ENCODE data around the gene MTHFD2L. TPM values are rescaled to one million over a fixed set of nuclear protein-coding genes. Genes with fewer than 3 reads are reported as not detected.

MTHFD2L gene
- total RNA-seq, 2 donors from 2014 or later, result 5.8 to 26.9 TPM

DNA sequence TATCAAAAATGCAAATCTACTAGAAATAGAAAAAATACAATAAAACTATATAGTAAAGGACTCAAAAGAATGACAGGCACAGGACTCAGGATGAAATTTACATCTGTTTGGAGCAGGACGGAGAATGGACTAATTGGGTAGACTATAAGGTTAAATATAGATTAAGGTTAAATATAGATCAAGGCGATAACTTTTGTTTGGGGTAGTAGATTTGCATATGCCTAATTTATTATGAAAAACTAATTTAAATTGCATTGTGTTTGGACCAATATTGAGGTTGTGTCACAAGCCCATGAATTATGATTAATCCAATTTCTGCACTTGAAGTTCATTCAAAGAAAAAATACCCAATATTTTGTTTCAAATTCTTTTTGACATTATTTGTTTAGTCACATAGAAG is 31.0 kb downstream of the MTHFD2L start:
- DNase-seq (ENCODE audit: low spot score), result no peak
- Histone ChIP-seq H3K4me1 (ENCODE audit: control insufficient read depth in 1 of 2, low read depth in 2 of 2) (no peaks in the 10 kb centered on the region), H3K36me3 (no peaks in the 10 kb centered on the region), H3K27ac (no peak overlapping the region), H3K4me3 (no peak overlapping the region), H3K9me3 (no peaks in the 10 kb centered on the region), H3K27me3 (replicated peaks; ENCODE audit: insufficient read depth) (no peaks in the 10 kb centered on the region)
- TF ChIP-seq, protein P1, sequence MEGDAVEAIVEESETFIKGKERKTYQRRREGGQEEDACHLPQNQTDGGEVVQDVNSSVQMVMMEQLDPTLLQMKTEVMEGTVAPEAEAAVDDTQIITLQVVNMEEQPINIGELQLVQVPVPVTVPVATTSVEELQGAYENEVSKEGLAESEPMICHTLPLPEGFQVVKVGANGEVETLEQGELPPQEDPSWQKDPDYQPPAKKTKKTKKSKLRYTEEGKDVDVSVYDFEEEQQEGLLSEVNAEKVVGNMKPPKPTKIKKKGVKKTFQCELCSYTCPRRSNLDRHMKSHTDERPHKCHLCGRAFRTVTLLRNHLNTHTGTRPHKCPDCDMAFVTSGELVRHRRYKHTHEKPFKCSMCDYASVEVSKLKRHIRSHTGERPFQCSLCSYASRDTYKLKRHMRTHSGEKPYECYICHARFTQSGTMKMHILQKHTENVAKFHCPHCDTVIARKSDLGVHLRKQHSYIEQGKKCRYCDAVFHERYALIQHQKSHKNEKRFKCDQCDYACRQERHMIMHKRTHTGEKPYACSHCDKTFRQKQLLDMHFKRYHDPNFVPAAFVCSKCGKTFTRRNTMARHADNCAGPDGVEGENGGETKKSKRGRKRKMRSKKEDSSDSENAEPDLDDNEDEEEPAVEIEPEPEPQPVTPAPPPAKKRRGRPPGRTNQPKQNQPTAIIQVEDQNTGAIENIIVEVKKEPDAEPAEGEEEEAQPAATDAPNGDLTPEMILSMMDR (IDR thresholded peaks at IDR 0.05), result no peak
- ATAC-seq (ENCODE audit: insufficient number of reproducible peaks, low FRiP score, low read depth), result no peak

DNA sequence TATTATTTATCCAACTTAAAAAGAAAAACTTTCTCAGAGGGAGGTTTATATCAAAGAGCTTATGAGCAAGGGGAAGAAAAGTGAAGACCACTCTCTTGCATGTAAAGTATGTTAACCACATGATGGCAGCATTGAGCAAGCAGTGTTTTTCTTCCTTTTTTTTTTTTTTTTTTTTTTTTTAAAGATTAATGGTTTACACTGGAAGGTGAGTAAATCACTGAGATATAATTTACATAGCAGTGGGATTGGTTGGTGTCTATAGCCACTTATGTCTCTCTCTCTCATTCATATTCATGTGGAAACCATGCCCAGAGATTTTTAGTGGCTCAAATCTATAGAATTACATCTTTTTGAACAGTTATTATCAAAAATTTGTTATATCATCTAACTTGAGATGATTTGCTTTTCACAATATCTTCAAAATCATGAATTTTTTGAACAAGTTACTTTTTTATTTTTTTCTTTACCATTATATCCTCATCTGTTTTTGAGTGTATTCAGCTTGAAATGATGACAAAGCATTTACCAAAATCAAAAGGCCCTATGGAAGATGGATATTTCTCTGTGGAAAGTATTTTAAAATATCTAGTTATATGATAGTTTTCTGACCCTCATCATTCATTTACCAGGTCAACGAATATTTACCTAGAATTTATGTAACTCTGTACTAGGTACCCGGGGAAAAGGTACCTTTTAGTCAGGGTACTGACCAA is 31.6 kb downstream of the MTHFD2L start:
- TF ChIP-seq, protein P1 (IDR thresholded peaks at IDR 0.05), result peak; percentile 51
- H3K4me1 ChIP-seq (ENCODE audit: control insufficient read depth in 1 of 2, low read depth in 2 of 2), result no peaks in the 10 kb centered on the region
- H3K4me3 ChIP-seq, result no peak overlapping the region
- H3K36me3 ChIP-seq, result no peaks in the 10 kb centered on the region
- ATAC-seq (ENCODE audit: insufficient number of reproducible peaks, low FRiP score, low read depth) (no peak), DNase-seq (ENCODE audit: low spot score) (no peak)
- H3K27me3 ChIP-seq (replicated peaks; ENCODE audit: insufficient read depth), result no peaks in the 10 kb centered on the region
- H3K27ac ChIP-seq, result no peak overlapping the region
- no peaks in the 10 kb centered on the region for H3K9me3 ChIP-seq

DNA sequence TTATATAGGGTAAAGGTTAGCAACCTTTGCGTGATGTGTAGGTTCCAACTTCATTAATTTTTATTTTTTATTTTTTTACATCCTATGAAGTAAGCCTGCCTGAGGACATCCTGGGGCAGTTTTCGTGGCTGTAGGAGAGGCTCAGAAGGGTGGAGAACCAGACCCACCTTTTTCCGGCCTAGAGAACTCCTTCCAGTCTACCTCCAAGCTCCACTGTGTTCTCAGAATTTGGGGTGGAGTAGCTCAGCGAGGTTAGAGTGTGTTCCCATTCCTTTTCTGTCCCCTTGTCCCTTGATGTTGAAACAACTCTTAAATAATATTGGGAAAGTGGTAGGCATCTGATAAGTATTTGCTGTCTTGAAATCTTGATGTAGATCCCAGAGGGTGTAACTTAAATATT is 32.4 kb downstream of the MTHFD2L start:
- no peak overlapping the region for H3K4me3 ChIP-seq
- no peak for ATAC-seq (ENCODE audit: insufficient number of reproducible peaks, low FRiP score, low read depth)

DNA sequence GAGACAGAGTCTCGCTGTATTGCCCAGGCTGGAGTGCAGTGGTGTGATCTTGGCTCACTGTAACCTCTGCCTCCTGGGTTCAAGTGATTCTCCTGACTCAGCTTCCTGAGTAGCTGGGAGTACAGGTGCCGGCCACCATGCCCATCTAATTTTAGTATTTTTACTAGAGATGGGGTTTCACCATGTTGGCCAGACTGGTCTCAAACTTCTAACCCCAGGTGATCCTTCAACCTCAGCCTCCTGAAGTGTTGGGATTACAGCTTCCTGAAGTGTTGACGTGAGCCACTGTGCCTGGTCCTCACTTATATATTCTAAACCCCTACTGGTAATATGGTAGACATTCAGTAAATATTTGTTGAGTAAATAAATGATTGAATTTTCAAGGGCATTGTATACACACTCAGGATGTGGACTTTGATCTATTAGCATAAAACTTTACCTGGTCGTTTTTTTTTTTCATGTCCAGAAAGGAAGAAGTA is 33.0 kb downstream of the MTHFD2L start:
- TF ChIP-seq, protein P1 (IDR thresholded peaks at IDR 0.05), result no peak
- Histone ChIP-seq H3K4me1 (ENCODE audit: control insufficient read depth in 1 of 2, low read depth in 2 of 2) (no peaks in the 10 kb centered on the region), H3K9me3 (no peaks in the 10 kb centered on the region), H3K36me3 (no peaks in the 10 kb centered on the region), H3K27ac (no peak overlapping the region), H3K4me3 (no peak overlapping the region), H3K27me3 (replicated peaks; ENCODE audit: insufficient read depth) (no peaks in the 10 kb centered on the region)
- DNase-seq (ENCODE audit: low spot score) (no peak), ATAC-seq (ENCODE audit: insufficient number of reproducible peaks, low FRiP score, low read depth) (no peak)

More for the DNA sequence above, 32.4 kb downstream of the MTHFD2L start:
- H3K36me3 ChIP-seq, result no peaks in the 10 kb centered on the region
- TF ChIP-seq, protein P1 (IDR thresholded peaks at IDR 0.05), result no peak
- no peaks in the 10 kb centered on the region for H3K9me3 ChIP-seq
- no peaks in the 10 kb centered on the region for H3K27me3 ChIP-seq (replicated peaks; ENCODE audit: insufficient read depth)
- DNase-seq (ENCODE audit: low spot score), result no peak
- no peak overlapping the region for H3K27ac ChIP-seq
- no peaks in the 10 kb centered on the region for H3K4me1 ChIP-seq (ENCODE audit: control insufficient read depth in 1 of 2, low read depth in 2 of 2)

DNA sequence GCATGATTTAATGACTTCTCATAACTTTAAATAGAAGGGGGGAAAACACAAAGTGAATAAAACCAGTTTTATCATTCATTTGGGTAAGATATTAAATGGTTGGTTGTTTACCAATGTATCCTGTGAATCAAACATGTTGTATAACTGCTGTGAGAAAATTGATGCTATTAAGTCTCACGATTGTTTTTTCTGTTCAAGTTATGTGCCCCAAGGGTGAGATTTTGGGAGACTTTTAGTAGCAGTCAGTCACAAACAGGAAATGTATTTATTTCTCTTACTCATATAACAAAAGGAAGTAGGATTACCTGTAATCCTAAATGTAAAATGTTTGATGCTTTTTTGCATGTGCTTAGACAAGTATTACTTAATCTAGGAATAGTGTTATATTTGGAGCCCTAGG is 39.2 kb downstream of the MTHFD2L start:
- no peak overlapping the region for H3K4me3 ChIP-seq
- ATAC-seq (ENCODE audit: insufficient number of reproducible peaks, low FRiP score, low read depth) (no peak), DNase-seq (ENCODE audit: low spot score) (no peak)
- H3K27me3 ChIP-seq (replicated peaks; ENCODE audit: insufficient read depth), result no peaks in the 10 kb centered on the region
- no peaks in the 10 kb centered on the region for H3K9me3 ChIP-seq
- peaks cover 0 to 3% of the 10 kb centered on the region in 2 donors for H3K4me1 ChIP-seq (ENCODE audit: control insufficient read depth in 1 of 2, low read depth in 2 of 2)
- H3K36me3 ChIP-seq, result no peaks in the 10 kb centered on the region
- H3K27ac ChIP-seq, result no peak overlapping the region
- TF ChIP-seq, protein P1 (IDR thresholded peaks at IDR 0.05), result no peak

All from thoracic aorta (tissue), 2 donors.